Activated naive CD8-positive, alpha-beta T cell treated with anti-CD3 and anti-CD28 coated beads, Interleukin-2, amount 10 ng/mL, durations not matched to agents 7 days and 5 days (primary cell): ENCODE data around the gene KIF1A. TPM values are rescaled to one million over a fixed set of nuclear protein-coding genes. Genes with fewer than 3 reads are reported as not detected.

Experiments
- ATAC-seq: fragments of 150-1000 bp; cut with Tn5 transposase; one replicate; pipeline ENCODE4 v1.10.0; 2021; ENCODE audit warnings: low read depth, moderate library complexity
- POLR2A ChIA-PET: fragments of 350-600 bp; sonication (Branson Sonifier 250); formaldehyde crosslinking; loops from one replicate; lab custom pipeline; 2021; ENCODE audit warnings: antibody characterized with exemption; lab: Charles Lee
- DNase-seq: peaks from one replicate; pipeline ENCODE4 v3.0.0; 2021
- H3K27ac Mint-ChIP-seq: one replicate; pipeline ENCODE4 v1.8.0; 2022; ENCODE audit warnings: mild to moderate bottlenecking, mixed read lengths
- H3K27me3 Mint-ChIP-seq: one replicate; pipeline ENCODE4 v1.8.0; 2022; ENCODE audit warnings: mild to moderate bottlenecking, moderate library complexity, mixed read lengths
- H3K36me3 Mint-ChIP-seq: one replicate; pipeline ENCODE4 v1.8.0; 2021; ENCODE audit warnings: mild to moderate bottlenecking, mixed read lengths
- H3K4me1 Mint-ChIP-seq: one replicate; pipeline ENCODE4 v1.8.0; 2021; ENCODE audit warnings: mixed read lengths
- H3K4me3 Mint-ChIP-seq: one replicate; pipeline ENCODE4 v1.8.0; 2022; ENCODE audit warnings: mild to moderate bottlenecking, moderate library complexity, mixed read lengths
- H3K9me3 Mint-ChIP-seq: one replicate; pipeline ENCODE4 v1.8.0; 2021; ENCODE audit warnings: mixed read lengths
- total RNA-seq, 2 experiments: library from RNA; stranded (reverse); gene quantifications; one replicate each; pipeline ENCODE4 v1.2.3, GENCODE V29; 2021

KIF1A gene
- total RNA-seq, 2 experiments from 2014 or later, result 2.0 to 2.3 TPM

GRCh38 chr2:240796543-240797499 lies 23.2 kb downstream of the KIF1A start:
- ATAC-seq, result no peak

DNA sequence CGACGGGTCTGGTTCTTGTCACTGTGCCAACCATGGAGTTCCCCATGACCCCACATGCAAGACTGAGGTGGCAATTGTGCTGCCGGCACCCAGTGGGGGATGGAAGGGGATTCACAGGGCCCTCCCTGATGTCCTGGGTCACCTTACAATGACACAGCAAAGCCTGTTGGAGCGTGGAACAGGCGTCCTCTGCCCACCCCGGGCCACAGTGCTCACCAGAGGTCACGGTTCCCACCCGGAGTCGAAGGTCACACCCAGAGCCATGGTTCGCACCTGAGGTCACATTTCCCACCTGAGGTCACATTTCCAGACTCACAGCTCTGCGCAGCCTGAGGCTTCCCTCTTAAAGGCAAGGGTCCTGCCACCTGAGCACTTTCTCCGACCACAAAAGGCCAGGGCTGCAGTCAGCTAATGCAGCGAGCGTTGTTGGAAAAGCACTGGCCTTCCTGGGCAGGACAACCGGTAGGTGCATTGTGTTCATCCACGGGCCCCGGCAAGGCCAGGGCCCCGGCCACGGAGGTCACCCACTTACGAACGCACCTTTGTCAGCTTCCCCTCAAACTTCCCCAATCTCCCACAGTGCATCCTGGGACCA lies 24.0 kb downstream of the KIF1A start:
- POLR2A ChIA-PET, result interaction anchor here (0.5 kb wide), 1 partner anchor 692 kb away, joined by 8 read pairs; no protein-coding TSS in a partner anchor

More at GRCh38 chr2:240796543-240797499, 23.2 kb downstream of the KIF1A start:
- Mint-ChIP-seq H3K27ac (no peak overlapping the region), H3K36me3 (no peaks in the 10 kb centered on the region), H3K27me3 (peaks cover 18% of the 10 kb centered on the region), H3K4me1 (no peaks in the 10 kb centered on the region), H3K4me3 (no peak overlapping the region), H3K9me3 (no peaks in the 10 kb centered on the region)
- DNase-seq, result no peak
- POLR2A ChIA-PET, result interaction anchor here (0.5 kb wide), 1 partner anchor 691 kb away, joined by 8 read pairs; no protein-coding TSS in a partner anchor

GRCh38 chr2:240795454-240795853 lies 24.6 kb downstream of the KIF1A start:
- Mint-ChIP-seq H3K4me3 (no peak overlapping the region), H3K36me3 (no peaks in the 10 kb centered on the region), H3K27ac (no peak overlapping the region), H3K9me3 (no peaks in the 10 kb centered on the region), H3K27me3 (peaks cover 6% of the 10 kb centered on the region), H3K4me1 (no peaks in the 10 kb centered on the region)
- peak; percentile 18 for DNase-seq
- POLR2A ChIA-PET, result no interaction called here
- ATAC-seq, result no peak

More for the DNA sequence above, 24.0 kb downstream of the KIF1A start:
- Mint-ChIP-seq H3K9me3 (no peaks in the 10 kb centered on the region), H3K27ac (no peak overlapping the region), H3K36me3 (no peaks in the 10 kb centered on the region), H3K27me3 (peaks cover 11% of the 10 kb centered on the region), H3K4me1 (no peaks in the 10 kb centered on the region), H3K4me3 (no peak overlapping the region)
- DNase-seq (peak; percentile 20), ATAC-seq (no peak)

DNA sequence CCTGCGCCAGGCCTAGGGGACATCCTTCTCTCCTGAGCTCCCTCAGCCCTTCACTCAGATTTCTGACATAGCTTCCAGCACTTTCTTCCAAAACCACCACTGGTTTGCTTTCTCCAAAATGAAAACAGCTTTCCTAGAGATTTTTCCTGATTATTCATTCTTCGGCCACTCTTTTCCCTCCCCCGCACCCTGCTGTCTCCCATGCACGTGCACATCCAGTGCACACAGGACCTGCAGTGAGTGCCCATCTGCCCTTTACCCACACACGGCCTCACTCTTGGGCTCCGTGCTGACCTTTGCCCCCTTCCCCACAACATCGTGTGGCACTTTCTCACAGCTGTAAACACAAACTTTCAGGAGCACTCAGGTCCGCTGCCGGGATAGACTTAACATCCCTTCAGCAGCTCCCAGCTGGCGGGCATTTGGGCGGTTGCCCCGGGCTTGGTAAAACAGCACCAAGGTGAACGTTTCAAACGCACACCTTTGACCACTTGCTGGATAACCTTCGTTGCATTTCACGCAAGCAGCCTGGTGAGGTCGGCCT lies 25.8 kb downstream of the KIF1A start:
- POLR2A ChIA-PET, result no interaction called here
- H3K27me3 Mint-ChIP-seq, result peaks cover 2% of the 10 kb centered on the region
- no peaks in the 10 kb centered on the region for H3K4me1 Mint-ChIP-seq
- peak; percentile 13 for DNase-seq
- no peak overlapping the region for H3K27ac Mint-ChIP-seq
- H3K9me3 Mint-ChIP-seq, result no peaks in the 10 kb centered on the region
- no peaks in the 10 kb centered on the region for H3K36me3 Mint-ChIP-seq
- no peak for ATAC-seq
- H3K4me3 Mint-ChIP-seq, result no peak overlapping the region

DNA sequence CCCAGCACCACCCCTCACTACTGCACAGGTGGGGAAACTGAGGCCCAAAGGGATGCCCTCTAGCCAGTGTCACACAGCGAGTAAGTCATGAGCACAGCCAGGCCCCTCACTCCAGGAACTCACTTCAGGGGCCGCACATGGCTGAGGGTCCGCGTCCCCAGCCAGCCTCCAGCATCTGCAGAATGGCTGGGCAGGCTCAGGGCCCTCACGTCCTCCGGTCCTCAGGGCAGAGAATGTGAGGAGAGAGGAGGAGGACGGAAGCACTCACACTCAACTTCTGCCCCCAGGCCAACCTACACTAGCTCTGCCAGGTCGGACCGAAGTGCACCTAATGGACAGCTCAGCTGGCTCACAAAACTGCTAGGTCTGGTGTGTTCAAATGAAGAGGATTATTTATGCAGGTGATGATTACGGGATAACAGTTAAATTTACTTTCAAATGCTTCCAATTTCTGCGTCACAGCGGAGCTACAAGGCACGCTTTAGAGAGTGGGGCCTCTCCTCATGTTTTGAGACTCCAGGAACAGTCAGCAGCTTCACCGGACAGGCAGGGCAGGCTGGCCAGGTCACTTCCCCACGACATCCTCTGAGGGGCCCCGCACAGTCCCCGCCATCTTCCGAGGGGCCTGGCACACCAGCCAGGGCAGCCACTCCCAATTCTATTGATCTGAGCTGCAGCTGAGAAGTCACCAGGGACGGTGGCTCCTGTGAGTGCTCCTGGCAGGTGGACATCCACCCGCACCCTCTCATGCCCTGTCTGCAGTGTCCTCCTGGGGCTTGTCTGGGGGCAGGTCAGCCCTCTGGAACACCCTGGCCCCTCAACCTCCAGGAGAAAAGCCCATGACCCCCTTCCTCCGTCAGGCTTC lies 26.5 kb downstream of the KIF1A start:
- H3K4me1 Mint-ChIP-seq, result no peaks in the 10 kb centered on the region
- H3K9me3 Mint-ChIP-seq, result no peaks in the 10 kb centered on the region
- H3K27ac Mint-ChIP-seq, result no peak overlapping the region
- POLR2A ChIA-PET, result no interaction called here
- peaks cover 2% of the 10 kb centered on the region for H3K27me3 Mint-ChIP-seq
- no peak overlapping the region for H3K4me3 Mint-ChIP-seq
- ATAC-seq (no peak), DNase-seq (no peak)
- H3K36me3 Mint-ChIP-seq, result no peaks in the 10 kb centered on the region

DNA sequence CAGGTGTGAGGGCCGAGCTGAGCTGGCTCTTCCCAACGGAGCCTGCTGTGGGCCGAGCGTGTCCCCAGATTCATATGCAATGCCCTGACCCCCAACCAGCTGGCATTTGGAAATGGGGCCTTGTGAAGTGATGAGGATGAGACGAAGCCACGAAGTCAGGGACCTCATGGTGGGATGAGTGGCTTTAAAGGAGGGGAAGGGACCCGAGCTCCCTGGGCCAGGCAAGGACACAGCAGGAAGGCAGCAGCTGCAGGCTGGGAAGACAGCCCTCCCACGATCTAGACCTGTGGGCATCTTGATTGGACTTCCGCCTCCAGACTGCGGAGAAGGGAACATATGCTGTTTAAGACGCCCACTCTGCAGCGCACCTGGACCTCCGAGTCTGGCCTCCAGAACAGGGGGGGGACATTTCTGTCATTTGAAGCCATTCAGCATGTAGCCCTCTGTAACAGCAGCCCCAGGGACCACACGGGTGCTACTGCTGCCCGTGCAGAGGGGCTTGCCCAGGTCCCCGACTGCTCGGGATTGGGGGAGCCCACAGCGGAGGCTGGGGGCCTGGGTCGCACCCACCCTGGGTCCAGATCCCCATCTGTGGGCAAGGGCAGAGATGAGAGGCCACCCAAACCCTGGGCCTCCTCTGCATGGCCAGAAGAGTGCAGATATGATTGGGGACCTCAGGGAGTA lies 27.2 kb downstream of the KIF1A start:
- H3K4me1 Mint-ChIP-seq, result no peaks in the 10 kb centered on the region
- ATAC-seq (no peak), DNase-seq (peak; percentile 15)
- no peaks in the 10 kb centered on the region for H3K36me3 Mint-ChIP-seq
- H3K9me3 Mint-ChIP-seq, result no peaks in the 10 kb centered on the region
- POLR2A ChIA-PET, result no interaction called here
- no peak overlapping the region for H3K4me3 Mint-ChIP-seq
- no peak overlapping the region for H3K27ac Mint-ChIP-seq
- peaks cover 2% of the 10 kb centered on the region for H3K27me3 Mint-ChIP-seq

GRCh38 chr2:240791821-240792628 lies 28.0 kb downstream of the KIF1A start:
- Mint-ChIP-seq H3K4me1 (no peaks in the 10 kb centered on the region), H3K27me3 (peaks cover 2% of the 10 kb centered on the region), H3K27ac (no peak overlapping the region), H3K4me3 (no peak overlapping the region), H3K9me3 (no peaks in the 10 kb centered on the region), H3K36me3 (no peaks in the 10 kb centered on the region)
- DNase-seq (peak; percentile 12), ATAC-seq (no peak)
- POLR2A ChIA-PET, result no interaction called here

DNA sequence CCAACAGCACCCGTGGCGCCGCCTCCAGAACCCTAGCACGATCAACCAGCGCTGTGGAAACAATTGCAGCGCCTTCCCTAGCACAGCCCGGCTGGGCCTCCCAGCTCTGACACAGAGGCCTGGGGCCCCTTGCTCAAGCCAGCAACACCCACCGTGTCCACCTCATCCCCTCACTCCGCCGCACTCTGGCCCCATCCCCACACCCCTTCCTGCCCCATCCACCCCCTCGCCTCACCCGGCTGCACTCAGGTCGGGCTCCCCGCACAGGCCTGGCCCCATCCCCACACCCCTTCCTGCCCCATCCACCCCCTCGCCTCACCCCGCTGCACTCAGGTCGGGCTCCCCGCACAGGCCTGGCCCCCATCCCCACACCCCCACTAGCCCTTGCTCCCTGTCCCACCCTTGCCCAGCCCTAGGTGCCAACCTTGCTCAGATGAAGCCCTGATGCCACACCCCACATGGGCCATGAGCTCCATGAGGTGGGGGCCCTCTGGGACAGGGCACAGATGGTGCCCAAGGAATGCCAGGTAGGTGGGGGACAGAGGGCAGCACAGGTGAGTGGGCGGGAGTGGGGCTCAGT lies 28.7 kb downstream of the KIF1A start:
- DNase-seq (no peak), ATAC-seq (no peak)
- no peaks in the 10 kb centered on the region for H3K36me3 Mint-ChIP-seq
- POLR2A ChIA-PET, result no interaction called here
- H3K4me1 Mint-ChIP-seq, result no peaks in the 10 kb centered on the region
- H3K27me3 Mint-ChIP-seq, result peaks cover 2% of the 10 kb centered on the region
- H3K27ac Mint-ChIP-seq, result no peak overlapping the region
- no peak overlapping the region for H3K4me3 Mint-ChIP-seq
- H3K9me3 Mint-ChIP-seq, result no peaks in the 10 kb centered on the region

GRCh38 chr2:240790370-240791220 lies 29.4 kb downstream of the KIF1A start:
- ATAC-seq (no peak), DNase-seq (no peak)
- POLR2A ChIA-PET, result no interaction called here
- Mint-ChIP-seq H3K27me3 (peaks cover 2% of the 10 kb centered on the region), H3K27ac (no peak overlapping the region), H3K4me1 (no peaks in the 10 kb centered on the region), H3K4me3 (no peak overlapping the region), H3K36me3 (no peaks in the 10 kb centered on the region), H3K9me3 (no peaks in the 10 kb centered on the region)

GRCh38 chr2:240789501-240790369 lies 30.3 kb downstream of the KIF1A start:
- POLR2A ChIA-PET, result no interaction called here
- Mint-ChIP-seq H3K27me3 (peaks cover 2% of the 10 kb centered on the region), H3K27ac (no peak overlapping the region), H3K36me3 (no peaks in the 10 kb centered on the region), H3K4me3 (no peak overlapping the region), H3K4me1 (no peaks in the 10 kb centered on the region), H3K9me3 (no peaks in the 10 kb centered on the region)
- DNase-seq (no peak), ATAC-seq (no peak)
